GM19043 (cell line): Measurements from ENCODE around the gene MYF6.
"Not testable (repeated sequence)": the region's sequence is repeated elsewhere in the genome, so short reads cannot be mapped to it uniquely, and the experiment has no call there.

Experiments used
- ATAC-seq: cut with Tn5 transposase; IDR thresholded peaks from one replicate; pipeline ENCODE4 v1.9.1; 2021; ENCODE audit warnings: low read depth; ENCODE audit not compliant: unreplicated experiment

MYF6 gene

DNA sequence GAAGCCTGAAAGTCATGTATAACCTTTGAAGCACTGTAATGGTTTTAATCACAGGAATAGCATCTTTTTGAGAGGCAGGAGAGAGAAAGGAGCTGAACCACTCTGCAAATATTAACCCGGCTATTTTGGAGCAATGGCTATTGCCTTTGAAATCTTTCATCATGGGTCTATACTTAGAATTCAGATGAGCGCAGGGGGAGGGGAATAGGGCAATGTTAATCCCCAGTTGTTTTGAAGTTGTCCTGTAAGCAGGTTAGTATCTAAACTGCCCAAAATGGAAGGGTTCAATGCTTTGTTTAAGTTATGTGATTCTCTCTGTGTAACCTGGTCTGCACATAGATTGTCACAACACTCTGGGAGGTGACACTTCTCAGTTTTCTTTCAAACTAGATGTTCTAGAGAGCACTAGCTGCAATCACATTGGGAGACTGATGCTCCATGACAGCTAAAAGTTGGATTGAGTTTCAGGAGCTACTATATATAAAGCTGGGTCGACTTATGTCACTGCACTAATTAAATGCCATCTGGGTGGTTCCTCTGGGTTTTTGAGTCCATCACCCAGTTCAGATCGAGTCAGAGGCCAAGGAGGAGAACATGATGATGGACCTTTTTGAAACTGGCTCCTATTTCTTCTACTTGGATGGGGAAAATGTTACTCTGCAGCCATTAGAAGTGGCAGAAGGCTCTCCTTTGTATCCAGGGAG lies at the start of gene MYF6:
MYF6 (plus strand) TSS at position 509 of the 704 bp plus-strand sequence; CDS start at position 595, 86 bp downstream.
- ATAC-seq = no peak

DNA sequence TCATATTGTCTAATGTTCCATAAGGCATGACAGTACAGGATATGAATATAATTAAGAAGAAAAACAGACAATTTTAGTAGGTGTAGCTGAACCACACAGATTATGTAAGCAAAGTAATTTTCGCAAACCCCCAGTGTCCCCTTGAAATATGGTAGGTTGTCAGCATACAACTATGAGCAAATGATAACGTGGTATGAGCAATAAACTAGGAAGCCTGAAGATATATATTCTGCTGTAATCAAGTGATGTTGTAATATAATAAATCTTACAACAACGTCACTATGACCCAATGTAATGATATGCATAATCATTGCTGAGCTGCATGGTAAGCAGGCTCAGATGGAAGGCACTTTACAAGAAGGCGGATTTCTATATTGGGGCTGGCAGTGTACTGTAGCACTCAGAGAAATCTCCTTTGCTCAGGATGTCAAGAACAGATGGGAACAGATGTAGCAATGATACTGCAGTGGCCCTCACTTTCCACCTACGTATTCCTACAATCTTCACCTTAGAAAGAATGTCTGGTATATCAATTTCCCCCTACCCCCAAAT lies 47.8 kb upstream of the MYF6 start:
- ATAC-seq = no peak

GRCh38 chr12:80662586-80662985 lies 44.8 kb upstream of the MYF6 start:
- ATAC-seq = no peak

GRCh38 chr12:80670214-80670613 lies 37.2 kb upstream of the MYF6 start:
- ATAC-seq = no peak

GRCh38 chr12:80676042-80676636 lies 31.3 kb upstream of the MYF6 start:
- not testable (repeated sequence) for ATAC-seq

GRCh38 chr12:80676856-80677255 lies 30.6 kb upstream of the MYF6 start:
- ATAC-seq = no peak

DNA sequence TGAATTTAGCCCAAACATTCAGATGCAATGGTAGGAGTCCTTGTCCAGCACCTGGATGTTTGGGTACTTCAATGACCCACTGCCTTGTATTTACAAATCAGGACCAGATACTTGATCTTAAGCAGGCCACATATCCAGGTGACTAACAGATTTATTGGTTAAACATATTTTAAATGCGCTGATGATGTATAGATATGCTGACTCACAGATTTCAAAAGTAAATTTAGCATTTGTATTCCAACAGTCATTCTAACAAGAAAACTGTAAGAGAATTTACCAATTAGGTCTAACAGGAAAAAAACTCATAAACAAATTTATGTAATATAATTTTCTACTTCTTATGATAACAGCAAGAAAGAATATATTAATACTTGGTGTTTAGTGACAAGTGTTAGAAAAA lies 29.4 kb upstream of the MYF6 start:
- no peak for ATAC-seq

DNA sequence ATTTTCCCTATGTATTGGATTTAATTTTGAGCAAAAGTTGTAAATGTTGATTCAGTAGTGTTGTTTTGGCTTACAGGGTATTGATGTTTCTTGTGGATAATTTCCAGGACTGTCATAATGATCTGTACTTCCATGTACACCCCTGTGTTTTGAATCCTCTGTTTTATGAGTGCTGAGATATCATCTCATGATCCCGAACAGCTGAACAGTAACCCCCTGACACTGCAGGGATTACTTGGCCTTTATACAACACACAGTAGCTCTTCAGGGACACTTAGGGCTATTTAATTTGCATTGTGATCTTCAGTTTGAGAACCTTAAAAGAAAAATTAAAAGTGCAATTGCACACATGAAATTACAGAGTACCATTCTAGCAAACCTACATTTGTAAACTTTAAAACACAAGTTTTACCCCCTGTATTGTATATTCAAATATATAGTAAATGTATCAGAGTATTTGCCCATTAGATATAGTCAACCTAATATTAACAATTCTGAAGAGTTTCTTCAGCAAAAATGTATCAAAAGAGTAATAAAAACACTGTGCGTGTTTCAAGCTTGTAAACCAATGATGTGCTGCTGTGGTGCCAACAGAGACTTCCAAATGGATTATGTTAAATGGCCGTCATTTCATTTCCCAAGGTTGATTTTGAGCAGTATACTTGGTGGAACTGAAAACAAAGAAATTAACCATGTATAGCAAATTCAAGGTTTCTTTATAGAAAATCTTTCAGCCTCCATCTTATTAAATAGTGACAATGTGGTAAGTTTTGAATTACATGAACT lies 27.9 kb upstream of the MYF6 start:
- ATAC-seq = no peak

- no peak for ATAC-seq
Observed at GRCh38 chr12:80681287-80681686, 26.1 kb upstream of the MYF6 start.

DNA sequence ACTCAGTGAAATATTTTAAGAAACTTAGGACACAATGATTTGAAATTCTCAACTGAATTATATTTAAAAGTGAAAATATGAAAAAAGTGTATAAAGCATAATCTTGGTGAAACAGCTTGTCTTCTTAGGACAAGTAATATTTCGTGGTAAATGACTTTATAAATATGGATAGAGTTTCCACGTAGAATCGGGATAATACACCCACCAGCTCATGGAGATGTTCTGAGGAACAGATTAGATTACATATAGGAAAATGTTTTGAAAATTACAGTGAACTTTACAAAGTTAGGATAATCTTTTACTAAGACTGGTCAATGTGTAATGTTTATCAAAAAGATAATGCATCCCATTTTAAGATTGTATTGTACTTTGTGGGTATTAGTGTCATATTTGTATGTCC lies 25.6 kb upstream of the MYF6 start:
- no peak for ATAC-seq

GRCh38 chr12:80684077-80684495 lies 23.3 kb upstream of the MYF6 start:
- ATAC-seq = no peak

GRCh38 chr12:80690090-80690489 lies 17.3 kb upstream of the MYF6 start:
- ATAC-seq = no peak

GRCh38 chr12:80690513-80690912 lies 16.9 kb upstream of the MYF6 start:
- ATAC-seq = no peak

GRCh38 chr12:80692114-80692513 lies 15.3 kb upstream of the MYF6 start:
- no peak for ATAC-seq

DNA sequence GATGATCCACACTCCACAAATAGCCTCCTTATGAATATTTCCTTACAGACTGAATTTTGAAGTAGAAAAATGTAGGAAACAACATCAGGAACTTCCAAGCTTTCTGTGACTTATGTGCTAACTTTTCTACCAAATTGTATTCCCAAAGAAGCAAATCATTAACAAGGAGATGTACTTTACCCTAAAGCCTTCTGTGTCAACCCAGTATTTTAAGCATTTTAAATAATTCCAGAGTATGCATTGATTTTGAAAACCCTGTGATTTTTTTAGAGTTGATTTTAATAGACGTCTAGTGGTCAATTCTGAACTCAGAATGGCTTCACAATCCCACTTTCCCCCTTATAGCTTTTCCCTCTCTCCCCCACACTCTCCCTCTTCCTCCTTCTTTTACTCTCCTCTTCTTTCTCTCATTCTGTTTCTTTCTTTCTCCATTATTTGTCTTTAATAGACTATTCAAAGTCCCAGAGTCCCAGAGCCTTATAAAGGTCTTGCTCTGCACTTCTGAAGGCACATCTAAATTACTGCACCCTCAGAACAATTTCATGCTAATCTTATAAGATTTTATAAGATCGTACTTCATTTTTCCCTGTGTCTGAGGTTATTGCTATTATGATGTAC lies 10.1 kb upstream of the MYF6 start:
- ATAC-seq = no peak

- ATAC-seq = no peak
Observed at GRCh38 chr12:80698256-80698655, 9.2 kb upstream of the MYF6 start.

DNA sequence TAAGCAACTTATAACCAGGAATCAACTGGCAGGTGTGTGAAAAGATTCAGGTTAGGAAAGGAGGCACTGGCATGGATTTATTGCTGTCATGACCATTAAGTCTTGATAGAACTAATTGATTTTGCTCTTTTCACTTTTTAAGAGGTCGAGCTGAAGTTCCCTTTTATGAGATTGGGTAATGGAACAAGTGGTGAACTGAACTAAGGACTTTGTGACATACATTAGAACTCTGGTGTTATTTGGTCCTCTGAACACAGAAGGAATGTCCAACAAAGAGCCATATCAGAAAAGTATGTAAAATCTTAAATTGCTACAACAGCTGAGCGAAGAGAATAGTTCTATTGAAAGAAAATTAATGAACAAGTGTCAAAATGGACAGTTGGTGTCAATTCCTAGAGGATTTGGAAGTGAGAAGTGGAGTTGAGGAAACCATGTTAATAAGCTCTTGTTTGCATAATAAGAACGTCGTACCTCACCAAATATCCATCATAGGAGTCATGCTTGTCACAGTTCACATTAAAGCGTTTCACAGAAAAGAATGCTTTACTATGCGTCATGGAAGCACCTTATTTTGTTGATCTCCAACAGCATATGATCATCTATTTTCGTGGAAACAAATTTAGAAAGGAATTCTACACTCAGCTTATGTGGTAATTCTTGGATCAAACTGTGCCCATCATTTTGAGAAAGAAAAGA lies 8.4 kb upstream of the MYF6 start:
- no peak for ATAC-seq

GRCh38 chr12:80700327-80700726 lies 7.1 kb upstream of the MYF6 start:
- ATAC-seq = no peak

- ATAC-seq = no peak
Observed at GRCh38 chr12:80701388-80701787, 6.0 kb upstream of the MYF6 start.
